GM12878 (cell line): Measurements from ENCODE around the gene CCRL2. TPM values are rescaled to one million over a fixed set of nuclear protein-coding genes. Genes with fewer than 3 reads are reported as not detected.
A peak's percentile ranks its signal among the peaks of the same experiment; 100 is the strongest.

ENCODE experiments used
- ATAC-seq: fragments of 200-7000 bp; cut with Tn5 transposase; 3 replicates; pipeline ENCODE4 v1.9.1; 2020; ENCODE audit warnings: mild to moderate bottlenecking, moderate library complexity
- BruUV-seq: library from RNA; stranded (reverse); fragments of 400-500 nt; replicated peaks from 2 replicates; lab custom pipeline; 2021; lab: Mats Ljungman, UMichigan
- CTCF ChIA-PET: fragments of 300-600 bp; sonication (Branson Sonifier 250); formaldehyde crosslinking; extraction: SDS; loops from one replicate; lab custom pipeline; 2021; ENCODE audit warnings: inconsistent platforms; lab: Yijun Ruan, JAX
- POLR2A ChIA-PET: fragments of 350-600 bp; formaldehyde crosslinking; extraction: SDS; loops from one replicate; lab custom pipeline; 2021; ENCODE audit warnings: inconsistent platforms; lab: Charles Lee
- RAD21 ChIA-PET: fragments of 300-600 bp; sonication (Branson Sonifier 250); formaldehyde crosslinking; loops from one replicate; lab custom pipeline; 2023; ENCODE audit warnings: antibody characterized with exemption; ENCODE audit not compliant: unreplicated experiment; lab: Charles Lee
- SMC1A ChIA-PET: fragments of 300-600 bp; sonication (Branson Sonifier 250); formaldehyde crosslinking; loops from one replicate; lab custom pipeline; 2023; ENCODE audit not compliant: unreplicated experiment, uncharacterized antibody; lab: Charles Lee
- DNase-seq: peaks from one replicate; pipeline ENCODE4 v3.0.0-alpha.2; 2011; ENCODE audit warnings: low read depth, low spot score
- FAIRE-seq: peaks from 3 replicates; lab custom pipeline; 2011; peaks lifted over from hg19 to GRCh38; lab: Jason Lieb, UNC
- H2AFZ ChIP-seq: 2 replicates; pipeline ENCODE4 v1.6.0; 2011; ENCODE audit warnings: low read depth, low read length, control low read depth; ENCODE audit not compliant: control insufficient read depth
- H3K27ac ChIP-seq: 2 replicates; pipeline ENCODE4 v1.5.1; 2011; ENCODE audit warnings: control low read depth; ENCODE audit not compliant: control insufficient read depth, insufficient read depth
- H3K27me3 ChIP-seq, 2 experiments: replicated peaks in 1 of 2; 2 replicates each; pipeline versions ENCODE4 v1.6.0 to v1.6.1; 2011; ENCODE audit warnings: low read length in 1 of 2; ENCODE audit not compliant: control insufficient read depth in 2 of 2, insufficient read depth in 2 of 2
- H3K36me3 ChIP-seq, 2 experiments: 2 replicates each; pipeline ENCODE4 v1.5.1; 2011; ENCODE audit warnings: low read length in 1 of 2; ENCODE audit not compliant: control insufficient read depth in 2 of 2, insufficient read depth in 2 of 2
- H3K4me1 ChIP-seq: 2 replicates; pipeline ENCODE4 v1.6.1; 2011; ENCODE audit warnings: mild to moderate bottlenecking, low read length, moderate library complexity, mixed read lengths; ENCODE audit not compliant: control insufficient read depth, insufficient read depth
- H3K4me2 ChIP-seq: 2 replicates; pipeline ENCODE4 v1.6.0; 2011; ENCODE audit warnings: control low read depth; ENCODE audit not compliant: control insufficient read depth, insufficient read depth
- H3K4me3 ChIP-seq: fragments of 200-600 bp; sonication (generic); 2 replicates; pipeline ENCODE4 v1.5.1; 2016
- H3K79me2 ChIP-seq: 2 replicates; pipeline ENCODE4 v1.6.0; 2011; ENCODE audit warnings: low read length; ENCODE audit not compliant: control insufficient read depth, insufficient read depth
- H3K9ac ChIP-seq: 2 replicates; pipeline ENCODE4 v1.8.0; 2011; ENCODE audit warnings: low read length, control low read depth, mixed read lengths; ENCODE audit not compliant: control insufficient read depth, insufficient read depth
- H3K9me3 ChIP-seq: replicated peaks from 3 replicates; pipeline ENCODE4 v1.5.1; 2011; ENCODE audit warnings: mild to moderate bottlenecking, low read length; ENCODE audit not compliant: control insufficient read depth, insufficient read depth
- H4K20me1 ChIP-seq: 2 replicates; pipeline ENCODE4 v1.6.0; 2011; ENCODE audit not compliant: control insufficient read depth, insufficient read depth
- IKZF2 ChIP-seq, 2 experiments: fragments of 450-650 bp; IDR thresholded peaks; 2 replicates each; pipeline ENCODE4 v1.6.1; 2017; ENCODE audit warnings: mild to moderate bottlenecking in 2 of 2, moderate library complexity in 2 of 2
- MEF2B ChIP-seq: fragments of 450-650 bp; IDR thresholded peaks from 2 replicates; pipeline ENCODE4 v1.6.1; 2018; ENCODE audit warnings: mild to moderate bottlenecking, moderate library complexity; ENCODE audit not compliant: partially characterized antibody, poor library complexity, severe bottlenecking
- MTA2 ChIP-seq: fragments of 450-650 bp; IDR thresholded peaks from 2 replicates; pipeline ENCODE4 v1.6.1; 2016; ENCODE audit warnings: low read depth, mild to moderate bottlenecking, moderate library complexity
- NR2F1 ChIP-seq: fragments of 450-650 bp; conservative IDR thresholded peaks from 2 replicates; pipeline ENCODE4 v1.6.1; 2017; ENCODE audit warnings: mild to moderate bottlenecking
- POLR2A ChIP-seq: IDR thresholded peaks from 2 replicates; pipeline ENCODE4 v1.6.1; 2011; ENCODE audit warnings: low read depth, mild to moderate bottlenecking, low read length
- TARDBP ChIP-seq: IDR thresholded peaks from 2 replicates; pipeline ENCODE4 v1.6.1; 2016; ENCODE audit warnings: borderline replicate concordance
- YY1 ChIP-seq: IDR thresholded peaks from 2 replicates; pipeline ENCODE4 v1.6.1; 2011; ENCODE audit warnings: low read depth, mild to moderate bottlenecking, low read length
- ZNF622 ChIP-seq: fragments of 450-650 bp; IDR thresholded peaks from 2 replicates; pipeline ENCODE4 v1.6.1; 2017; ENCODE audit warnings: mild to moderate bottlenecking, inconsistent platforms
- WGBS: methylation state at CpG from one replicate; pipeline ENCODE4 v1.1.6; 2016; ENCODE audit warnings: low lambda C conversion rate; ENCODE audit not compliant: insufficient replicate concordance, insufficient coverage; ENCODE audit errors: missing lambda C conversion rate; 5-methylcytosine and 5-hydroxymethylcytosine counted together
- in situ Hi-C: fragments of 300-500 bp; cut with MboI; formaldehyde crosslinking; loops from 9 replicates; pipeline ENCODE4 v1.14.3; 2018; ENCODE audit warnings: mixed read lengths
- intact Hi-C: fragments of 100-400 bp; cut with micrococcal nuclease; formaldehyde crosslinking; loops from one replicate; pipeline ENCODE4 v1.14.2; 2022; ENCODE audit not compliant: unreplicated experiment
- polyA plus RNA-seq, 11 experiments: library from polyadenylated mRNA; depleted of rRNA in 4 of 11; unstranded in 6 of 11; stranded (reverse) in 5 of 11; fragments of >200 nt; fragmentation: Nextera tagmentation in 4 of 11; fragmentation: Illumina TruSeq in 1 of 11; extraction: Ambion mirVana in 4 of 11; extraction: Trizol in 1 of 11; gene quantifications; 1 replicate in 1 of 11; 2 replicates in 10 of 11; pipeline versions ENCODE4 v1.2.1 to v1.2.3, GENCODE V29; 2011 to 2016; ENCODE audit warnings: inconsistent platforms in 2 of 11, missing spikeins in 2 of 11, low read depth in 1 of 11
- total RNA-seq, 4 experiments: library from RNA; depleted of rRNA in 3 of 4; stranded (reverse); fragments of >200 nt in 3 of 4; fragmentation: Illumina TruSeq in 1 of 4; extraction: Trizol in 1 of 4; gene quantifications; 2 replicates each; pipeline versions ENCODE4 v1.2.1 to v1.2.3, GENCODE V29; 2013 to 2021
- TF ChIP-seq, protein P1 (sequence below): fragments of 450-650 bp; IDR thresholded peaks from 2 replicates; pipeline ENCODE4 v1.6.1; 2017; ENCODE audit warnings: antibody characterized with exemption, mild to moderate bottlenecking, moderate library complexity
- TF ChIP-seq, protein P2 (sequence below): IDR thresholded peaks from 2 replicates; pipeline ENCODE4 v1.6.1; 2011; ENCODE audit warnings: low read depth, mild to moderate bottlenecking, low read length, moderate library complexity, borderline replicate concordance; ENCODE audit errors: extremely low read depth
- TF ChIP-seq, protein P3 (sequence below): fragments of 150-350 bp; IDR thresholded peaks from 2 replicates; pipeline ENCODE4 v1.6.1; 2014; ENCODE audit warnings: mild to moderate bottlenecking, low read depth, low read length
- TF ChIP-seq, protein P4 (sequence below): fragments of 450-650 bp; IDR thresholded peaks from 2 replicates; pipeline ENCODE4 v1.6.1; 2016; ENCODE audit warnings: mild to moderate bottlenecking

The CCRL2 gene
- total and polyA plus RNA-seq, 10 of the 15 experiments (the other 5 are each of a cell fraction or from before 2014, with no cell fraction given), result 0.04 to 2.5 (median 1.8) TPM

DNA sequence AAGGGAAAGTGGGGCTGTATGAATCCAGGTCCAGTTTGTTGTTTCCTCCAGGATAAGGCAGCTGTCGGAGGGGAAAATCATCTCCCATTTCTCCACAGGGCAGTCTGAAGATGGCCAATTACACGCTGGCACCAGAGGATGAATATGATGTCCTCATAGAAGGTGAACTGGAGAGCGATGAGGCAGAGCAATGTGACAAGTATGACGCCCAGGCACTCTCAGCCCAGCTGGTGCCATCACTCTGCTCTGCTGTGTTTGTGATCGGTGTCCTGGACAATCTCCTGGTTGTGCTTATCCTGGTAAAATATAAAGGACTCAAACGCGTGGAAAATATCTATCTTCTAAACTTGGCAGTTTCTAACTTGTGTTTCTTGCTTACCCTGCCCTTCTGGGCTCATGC is 911 bp downstream of the CCRL2 start:
- Histone ChIP-seq H3K36me3 (no peaks in the 10 kb centered on the region), H4K20me1 (no peaks in the 10 kb centered on the region), H3K79me2 (no peaks in the 10 kb centered on the region), H3K27me3 (no peaks in the 10 kb centered on the region), H3K4me2 (peak overlapping the region; percentile 17), H3K27ac (no peak overlapping the region), H3K9me3 (no peaks in the 10 kb centered on the region; the same call in 2 of the 3 replicates)
- SMC1A ChIA-PET, result interaction anchor here (0.6 to 2.1 kb wide), 6 partner anchors 21 to 321 kb away, joined by 3 to 6 read pairs (median 4); no protein-coding TSS in a partner anchor
- no peak for ATAC-seq
- POLR2A ChIA-PET, result no interaction called here
- in situ Hi-C loops (no loop called here), intact Hi-C loops (no loop called here)
- BruUV-seq, result no TSS peak
- WGBS, result 74% methylated on average over 7 of the region's 7 CpGs
- CTCF ChIA-PET, result interaction anchor here (0.7 to 2.2 kb wide), 3 partner anchors 30 to 81 kb away, joined by 3 to 8 read pairs (median 7); partner anchors contain the start of gene CCR5
- TF ChIP-seq, protein P1, sequence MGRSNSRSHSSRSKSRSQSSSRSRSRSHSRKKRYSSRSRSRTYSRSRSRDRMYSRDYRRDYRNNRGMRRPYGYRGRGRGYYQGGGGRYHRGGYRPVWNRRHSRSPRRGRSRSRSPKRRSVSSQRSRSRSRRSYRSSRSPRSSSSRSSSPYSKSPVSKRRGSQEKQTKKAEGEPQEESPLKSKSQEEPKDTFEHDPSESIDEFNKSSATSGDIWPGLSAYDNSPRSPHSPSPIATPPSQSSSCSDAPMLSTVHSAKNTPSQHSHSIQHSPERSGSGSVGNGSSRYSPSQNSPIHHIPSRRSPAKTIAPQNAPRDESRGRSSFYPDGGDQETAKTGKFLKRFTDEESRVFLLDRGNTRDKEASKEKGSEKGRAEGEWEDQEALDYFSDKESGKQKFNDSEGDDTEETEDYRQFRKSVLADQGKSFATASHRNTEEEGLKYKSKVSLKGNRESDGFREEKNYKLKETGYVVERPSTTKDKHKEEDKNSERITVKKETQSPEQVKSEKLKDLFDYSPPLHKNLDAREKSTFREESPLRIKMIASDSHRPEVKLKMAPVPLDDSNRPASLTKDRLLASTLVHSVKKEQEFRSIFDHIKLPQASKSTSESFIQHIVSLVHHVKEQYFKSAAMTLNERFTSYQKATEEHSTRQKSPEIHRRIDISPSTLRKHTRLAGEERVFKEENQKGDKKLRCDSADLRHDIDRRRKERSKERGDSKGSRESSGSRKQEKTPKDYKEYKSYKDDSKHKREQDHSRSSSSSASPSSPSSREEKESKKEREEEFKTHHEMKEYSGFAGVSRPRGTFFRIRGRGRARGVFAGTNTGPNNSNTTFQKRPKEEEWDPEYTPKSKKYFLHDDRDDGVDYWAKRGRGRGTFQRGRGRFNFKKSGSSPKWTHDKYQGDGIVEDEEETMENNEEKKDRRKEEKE, result no peak
- TF ChIP-seq TARDBP (no peak), ZNF622 (no peak), POLR2A (no peak), MEF2B (no peak), IKZF2 (IDR thresholded peaks at IDR 0.05) (no peak), MTA2 (no peak), YY1 (no peak), NR2F1 (no peak)
- TF ChIP-seq, protein P2, sequence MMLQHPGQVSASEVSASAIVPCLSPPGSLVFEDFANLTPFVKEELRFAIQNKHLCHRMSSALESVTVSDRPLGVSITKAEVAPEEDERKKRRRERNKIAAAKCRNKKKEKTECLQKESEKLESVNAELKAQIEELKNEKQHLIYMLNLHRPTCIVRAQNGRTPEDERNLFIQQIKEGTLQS, result no peak
- TF ChIP-seq, protein P3, sequence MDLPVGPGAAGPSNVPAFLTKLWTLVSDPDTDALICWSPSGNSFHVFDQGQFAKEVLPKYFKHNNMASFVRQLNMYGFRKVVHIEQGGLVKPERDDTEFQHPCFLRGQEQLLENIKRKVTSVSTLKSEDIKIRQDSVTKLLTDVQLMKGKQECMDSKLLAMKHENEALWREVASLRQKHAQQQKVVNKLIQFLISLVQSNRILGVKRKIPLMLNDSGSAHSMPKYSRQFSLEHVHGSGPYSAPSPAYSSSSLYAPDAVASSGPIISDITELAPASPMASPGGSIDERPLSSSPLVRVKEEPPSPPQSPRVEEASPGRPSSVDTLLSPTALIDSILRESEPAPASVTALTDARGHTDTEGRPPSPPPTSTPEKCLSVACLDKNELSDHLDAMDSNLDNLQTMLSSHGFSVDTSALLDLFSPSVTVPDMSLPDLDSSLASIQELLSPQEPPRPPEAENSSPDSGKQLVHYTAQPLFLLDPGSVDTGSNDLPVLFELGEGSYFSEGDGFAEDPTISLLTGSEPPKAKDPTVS, result no peak
- TF ChIP-seq, protein P4, sequence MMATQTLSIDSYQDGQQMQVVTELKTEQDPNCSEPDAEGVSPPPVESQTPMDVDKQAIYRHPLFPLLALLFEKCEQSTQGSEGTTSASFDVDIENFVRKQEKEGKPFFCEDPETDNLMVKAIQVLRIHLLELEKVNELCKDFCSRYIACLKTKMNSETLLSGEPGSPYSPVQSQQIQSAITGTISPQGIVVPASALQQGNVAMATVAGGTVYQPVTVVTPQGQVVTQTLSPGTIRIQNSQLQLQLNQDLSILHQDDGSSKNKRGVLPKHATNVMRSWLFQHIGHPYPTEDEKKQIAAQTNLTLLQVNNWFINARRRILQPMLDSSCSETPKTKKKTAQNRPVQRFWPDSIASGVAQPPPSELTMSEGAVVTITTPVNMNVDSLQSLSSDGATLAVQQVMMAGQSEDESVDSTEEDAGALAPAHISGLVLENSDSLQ, result no peak
- TF ChIP-seq, all 136 proteins: peak for 0
- RAD21 ChIA-PET, result interaction anchor here (0.8 kb wide), 1 partner anchor 30 kb away, joined by 3 read pairs; no protein-coding TSS in a partner anchor
- DNase-seq (no peak), FAIRE-seq (no peak)
- H3K4me1 ChIP-seq, result peaks cover 11% of the 10 kb centered on the region
- H3K9ac ChIP-seq, result no peak overlapping the region
- H3K4me3 ChIP-seq, result no peak overlapping the region
- no peak overlapping the region; the same call in 1 of the 2 replicates for H2AFZ ChIP-seq
